Inferior parietal cortex (tissue), 1 donor: Measurements from ENCODE around the gene PADI6.
"Not testable (repeated sequence)": the region's sequence is repeated elsewhere in the genome, so short reads cannot be mapped to it uniquely, and the experiment has no call there.

ENCODE experiments used
- DNase-seq: peaks from one replicate; pipeline ENCODE4 v3.0.0-alpha.2; 2016; ENCODE audit errors: extremely low spot score

Gene PADI6

DNA sequence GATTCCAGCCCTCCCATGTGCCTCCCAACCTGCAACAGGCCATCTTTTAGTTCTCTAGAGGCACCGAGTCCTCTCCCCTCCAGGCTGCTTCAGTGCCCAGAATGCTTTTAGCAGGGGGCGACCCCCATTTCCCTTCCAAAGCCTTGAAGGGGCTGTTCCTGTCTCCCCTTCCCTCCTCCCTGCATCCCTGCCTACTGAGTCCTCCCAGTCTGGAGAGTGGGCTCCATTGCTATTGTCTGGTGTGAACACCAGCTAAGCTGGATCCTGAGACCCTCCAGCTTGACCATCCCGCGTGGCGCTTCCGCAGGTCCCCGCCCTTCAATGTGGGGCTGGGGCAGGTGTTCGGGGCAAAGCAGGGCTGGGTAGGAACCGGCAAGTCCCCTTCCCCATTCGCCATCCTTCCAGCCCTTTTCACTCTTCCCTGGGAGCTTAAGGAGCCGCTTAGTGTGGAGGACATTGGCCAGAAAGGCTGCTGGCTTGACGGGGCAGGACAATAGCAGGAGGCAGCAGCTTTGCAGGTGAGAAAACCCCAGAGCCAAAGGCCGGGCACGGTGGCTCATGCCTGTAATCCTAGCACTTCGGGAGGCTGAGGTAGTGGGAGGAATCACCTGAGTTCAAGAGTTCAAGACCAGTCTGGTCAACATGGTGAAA, 32.2 kb downstream of the PADI6 start:
- no peak for DNase-seq

DNA sequence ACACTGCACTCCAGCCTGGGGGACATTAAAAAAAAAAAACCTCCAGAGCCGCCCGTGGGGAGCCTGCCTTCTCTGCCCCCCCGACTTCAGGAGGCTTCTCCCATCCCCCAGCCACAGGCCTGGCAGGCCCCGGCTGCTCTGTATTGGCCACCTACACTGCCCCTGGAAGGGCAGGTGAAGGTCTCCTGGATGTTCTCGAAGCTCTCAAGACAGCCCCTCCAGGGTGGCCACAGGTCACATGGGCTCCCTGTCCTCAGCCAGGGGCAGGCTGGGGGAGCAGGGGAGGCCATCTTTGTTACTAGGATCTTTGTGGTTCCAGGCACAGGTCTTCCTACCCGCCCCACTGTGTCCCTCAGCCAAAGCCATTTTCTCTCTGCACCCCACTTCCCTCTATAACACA, 32.8 kb downstream of the PADI6 start:
- no peak for DNase-seq

DNA sequence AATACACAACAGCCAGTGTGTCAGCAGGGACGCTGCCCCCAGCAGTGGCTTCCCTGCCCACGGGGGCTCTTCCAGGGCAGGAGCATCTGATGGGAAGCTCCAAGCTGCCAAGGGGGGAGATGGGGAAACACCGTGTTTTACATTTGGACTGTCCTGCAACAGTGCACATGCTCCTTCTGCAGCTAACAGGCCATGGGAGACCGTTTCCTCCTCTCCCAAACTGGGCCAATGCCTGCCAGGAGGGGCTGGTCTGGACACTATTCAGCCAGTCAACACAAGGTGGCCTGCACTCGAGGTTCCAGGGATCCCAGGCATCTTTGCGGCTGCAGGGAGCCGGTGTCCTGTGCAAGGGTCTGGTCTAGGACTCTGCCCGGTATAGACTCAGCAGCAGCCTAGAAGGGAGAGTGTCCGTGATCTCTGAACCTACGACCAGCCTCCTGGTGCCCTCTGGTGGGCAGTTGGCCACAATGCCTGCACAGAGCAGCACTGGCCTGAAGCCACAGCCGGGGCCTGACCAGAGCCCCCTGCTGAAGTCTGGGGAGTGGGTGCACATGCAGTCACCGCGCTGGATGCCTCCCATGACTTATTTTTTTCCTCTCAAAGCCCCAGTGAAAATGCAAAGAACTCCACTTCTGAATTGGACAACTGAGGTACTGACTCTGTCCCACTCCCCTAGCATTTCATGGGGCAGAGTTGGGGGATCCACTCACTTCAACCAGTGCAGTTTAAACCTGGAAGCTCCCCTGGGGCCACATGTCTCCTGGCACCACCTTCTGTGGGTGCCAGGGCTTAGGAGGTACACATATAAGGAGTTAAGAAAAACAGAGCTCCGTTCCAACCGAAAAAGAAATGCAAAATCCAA, 34.1 kb downstream of the PADI6 start:
- DNase-seq: peak; percentile 58

DNA sequence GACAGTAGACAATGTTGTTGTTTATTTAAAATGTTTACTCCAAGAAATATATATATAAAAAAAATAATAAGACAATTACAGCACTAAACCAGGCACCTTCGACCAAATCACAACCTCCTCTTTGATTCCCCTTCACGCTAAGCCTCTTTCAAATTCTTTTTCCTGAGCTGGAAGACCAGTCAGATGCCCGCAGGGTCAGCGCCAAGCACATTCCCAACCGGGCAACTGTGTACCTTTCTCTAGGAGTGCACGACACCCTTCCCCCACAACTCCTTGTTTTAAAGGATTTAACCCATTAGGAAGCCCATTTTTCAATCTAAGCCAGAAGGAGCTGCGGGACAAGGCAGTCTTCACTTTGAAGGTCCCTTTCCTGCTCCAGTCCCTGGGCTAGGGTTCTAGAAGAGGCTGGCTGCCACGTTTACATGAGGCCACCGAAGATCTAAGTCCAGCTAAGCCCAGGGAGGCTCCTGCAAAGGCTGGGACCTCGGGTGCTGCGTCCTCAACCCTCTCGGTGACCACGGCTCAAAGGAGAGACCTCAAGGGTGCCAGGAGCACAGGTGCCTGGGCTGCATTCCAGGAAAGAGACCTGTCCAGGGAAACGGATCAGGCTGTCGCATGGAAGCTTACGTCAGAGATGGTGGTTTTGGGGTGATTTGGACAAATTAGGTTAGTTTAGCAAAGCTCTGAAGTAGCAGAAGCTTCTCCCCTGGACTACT, 34.9 kb downstream of the PADI6 start:
- DNase-seq: not testable (repeated sequence)

DNA sequence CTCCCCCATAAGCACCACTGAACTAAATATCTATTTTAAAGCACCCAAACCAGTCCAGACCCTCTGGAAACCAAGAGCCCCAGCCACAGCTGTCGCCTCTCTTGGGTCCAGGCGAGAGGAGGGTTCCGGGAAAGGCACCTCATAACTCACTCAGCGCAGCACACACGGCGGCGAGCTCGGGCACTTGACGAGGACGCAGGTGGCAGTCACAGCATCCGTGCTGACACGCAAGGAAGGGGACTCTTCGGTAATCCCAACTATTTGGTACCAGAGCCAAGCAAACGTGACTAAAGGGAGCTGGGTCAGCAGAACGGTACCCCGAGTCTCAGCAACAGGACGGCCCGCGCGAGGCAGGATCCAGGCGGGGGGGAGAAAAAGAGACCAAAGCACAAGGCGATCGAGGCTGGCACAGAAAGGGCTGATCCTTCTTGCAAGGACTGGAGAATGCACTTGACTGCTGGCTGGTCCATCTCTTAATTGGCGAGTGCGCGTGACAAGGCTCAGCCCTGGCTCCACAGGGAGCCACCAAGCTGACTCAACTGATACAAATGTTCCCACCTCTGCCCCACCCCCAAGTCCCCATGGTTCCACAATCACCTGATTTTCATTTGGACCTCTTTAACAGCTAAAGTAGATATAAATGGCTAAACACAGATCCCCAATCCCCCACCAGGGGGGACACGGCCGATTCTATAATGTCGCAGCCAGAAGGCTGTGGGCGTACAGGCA, 36.0 kb downstream of the PADI6 start:
- not testable (repeated sequence) for DNase-seq

DNA sequence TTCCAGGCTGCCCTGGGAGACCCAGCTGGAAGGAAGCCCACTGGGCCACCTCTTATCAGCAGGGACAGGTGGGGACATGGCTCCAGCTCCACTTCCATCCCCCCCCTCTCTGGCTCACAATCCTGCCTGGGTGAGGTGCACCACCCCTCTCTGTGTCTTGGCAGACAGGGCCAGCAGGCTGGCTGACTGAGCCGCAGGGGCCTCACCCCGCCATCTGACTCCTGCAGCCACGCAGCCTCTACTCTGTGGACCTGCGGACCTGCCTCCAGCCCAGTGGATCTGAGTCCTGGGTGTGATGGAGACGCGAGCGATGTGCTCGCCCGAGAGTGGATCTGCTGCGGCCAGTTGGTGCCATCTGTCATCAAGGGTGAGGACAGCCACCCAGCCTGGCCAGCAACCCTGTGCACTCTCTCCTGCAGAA, 37.4 kb downstream of the PADI6 start:
- no peak for DNase-seq

DNA sequence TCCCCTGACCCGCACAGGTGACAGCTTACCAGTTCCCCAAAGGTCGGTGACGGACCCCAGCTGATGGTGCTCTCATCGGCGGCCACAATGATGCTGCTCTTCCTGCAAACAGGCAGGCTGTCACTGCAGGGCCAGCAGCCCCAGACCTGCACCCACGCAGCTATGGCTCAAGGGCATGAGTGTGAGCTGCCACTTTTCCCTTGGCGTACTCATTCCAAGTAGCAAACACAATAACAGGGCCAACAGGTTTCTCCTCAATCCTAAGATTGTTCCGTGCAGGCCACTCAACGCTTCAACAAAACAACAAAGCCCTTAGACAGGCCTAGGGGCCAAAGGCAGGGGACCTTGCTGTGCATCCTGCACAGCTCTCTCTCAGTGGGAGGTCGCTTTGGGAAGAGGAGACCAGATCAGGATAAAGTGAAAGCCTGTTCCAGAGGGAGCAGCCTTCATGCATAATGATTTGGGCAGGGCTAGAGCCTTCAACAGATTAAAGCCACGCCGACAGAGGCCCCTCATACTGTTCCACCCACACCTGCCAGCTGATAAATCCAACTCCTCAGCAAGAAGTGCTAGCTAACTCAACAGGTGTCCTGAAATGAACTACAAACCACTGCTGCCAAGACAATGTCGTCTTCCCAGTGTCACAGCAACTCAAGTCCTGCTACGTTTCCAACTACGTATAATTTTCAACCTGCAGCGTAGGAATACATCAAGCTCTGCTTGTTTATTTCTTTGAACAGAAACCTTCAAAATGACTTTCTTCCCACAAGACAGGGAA, 40.3 kb downstream of the PADI6 start:
- no peak for DNase-seq

DNA sequence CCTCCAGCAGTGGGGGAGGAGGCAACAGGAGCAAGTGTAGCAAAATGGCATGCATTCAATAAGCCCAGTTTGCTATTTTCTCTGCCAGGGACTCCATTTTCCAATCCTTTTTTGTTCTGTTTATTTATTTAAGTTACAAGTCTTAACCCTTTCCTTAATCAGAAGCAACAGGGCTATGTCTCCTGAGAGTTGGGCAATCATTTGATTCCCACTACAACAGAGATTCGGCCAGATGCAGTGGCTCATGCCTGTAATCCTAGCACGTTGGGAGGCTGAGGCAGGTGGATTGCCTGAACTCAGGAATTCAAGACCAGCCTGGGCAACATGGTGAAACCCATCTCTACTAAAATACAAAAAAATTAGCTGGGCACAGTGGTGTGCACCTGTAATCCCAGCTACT, 42.0 kb downstream of the PADI6 start:
- DNase-seq: no peak

DNA sequence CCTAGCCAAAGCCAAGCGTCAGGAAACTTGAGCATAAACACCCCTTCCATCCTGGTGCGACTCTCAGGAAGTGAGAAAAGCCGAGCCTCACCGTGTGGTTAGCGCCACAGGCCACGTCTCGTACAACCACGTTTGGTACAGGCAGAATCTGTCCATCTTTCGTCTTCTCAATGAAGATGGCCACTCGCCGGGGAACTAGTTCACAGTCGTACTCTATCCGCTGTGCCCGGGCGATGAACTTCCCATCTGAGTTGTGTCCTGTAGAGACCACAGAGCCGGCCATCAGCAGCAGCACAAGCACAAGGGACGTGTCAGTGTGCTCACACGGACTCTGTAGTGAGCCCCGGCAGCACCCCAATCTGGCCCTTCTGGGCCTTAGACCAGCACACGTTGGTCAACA, 44.4 kb downstream of the PADI6 start:
- no peak for DNase-seq

DNA sequence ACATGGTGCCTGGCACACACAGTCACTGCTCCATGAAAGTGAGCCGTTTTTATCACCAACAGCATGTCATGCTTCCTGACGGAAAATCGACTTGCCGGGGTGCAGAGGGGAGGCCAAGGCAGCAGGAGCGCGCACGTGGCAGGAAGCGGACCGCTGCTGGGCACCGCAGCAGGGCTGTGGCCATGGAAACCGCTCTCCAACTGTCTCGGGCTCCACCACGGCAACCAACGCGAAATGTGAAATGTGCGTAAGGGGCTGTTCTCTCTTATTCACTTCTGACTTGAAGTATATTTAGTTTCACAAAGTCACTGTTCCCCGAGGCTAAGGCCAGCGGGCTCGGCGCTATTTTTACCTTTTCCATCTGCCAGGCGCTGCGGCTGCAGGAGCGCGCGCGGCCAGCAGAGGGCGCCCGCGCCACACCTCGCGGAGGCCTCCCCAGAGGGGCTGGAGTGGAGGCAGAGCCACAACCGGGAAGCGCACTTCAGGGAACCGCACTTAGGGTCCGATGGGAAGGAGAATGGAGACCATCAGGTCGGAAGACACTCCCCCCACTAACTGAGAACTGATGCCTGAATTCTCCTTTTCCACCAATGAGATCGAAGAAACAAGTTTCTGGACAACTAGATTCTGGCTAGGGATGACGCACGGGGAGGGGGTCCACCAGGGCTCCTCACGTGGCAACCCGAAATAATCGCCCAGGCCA, 47.8 kb downstream of the PADI6 start:
- peak; percentile 76 for DNase-seq

DNA sequence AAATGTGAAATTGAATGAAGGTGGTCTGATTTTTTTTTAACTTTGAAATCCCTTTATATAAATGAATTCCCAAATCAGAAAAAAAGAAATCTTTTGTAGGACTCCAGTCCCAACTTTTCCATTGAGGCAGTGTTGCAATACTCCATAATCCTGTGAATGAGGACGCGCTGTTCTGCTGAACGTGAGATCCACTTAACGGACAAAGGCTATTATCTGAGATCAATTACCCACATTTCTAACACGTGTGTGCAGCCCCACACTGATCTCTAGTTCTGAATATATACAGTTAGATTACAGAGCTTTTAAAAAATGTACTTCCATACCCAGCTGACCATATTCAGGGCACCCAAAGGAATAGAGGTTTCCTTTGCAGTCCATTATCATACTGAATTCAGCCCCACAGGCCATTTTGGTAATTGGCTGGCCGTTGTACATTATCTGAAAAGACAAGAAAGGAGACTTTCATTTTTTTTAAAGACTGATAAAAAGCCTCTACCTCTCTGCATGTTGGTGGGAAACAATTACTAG, 48.5 kb downstream of the PADI6 start:
- no peak for DNase-seq

DNA sequence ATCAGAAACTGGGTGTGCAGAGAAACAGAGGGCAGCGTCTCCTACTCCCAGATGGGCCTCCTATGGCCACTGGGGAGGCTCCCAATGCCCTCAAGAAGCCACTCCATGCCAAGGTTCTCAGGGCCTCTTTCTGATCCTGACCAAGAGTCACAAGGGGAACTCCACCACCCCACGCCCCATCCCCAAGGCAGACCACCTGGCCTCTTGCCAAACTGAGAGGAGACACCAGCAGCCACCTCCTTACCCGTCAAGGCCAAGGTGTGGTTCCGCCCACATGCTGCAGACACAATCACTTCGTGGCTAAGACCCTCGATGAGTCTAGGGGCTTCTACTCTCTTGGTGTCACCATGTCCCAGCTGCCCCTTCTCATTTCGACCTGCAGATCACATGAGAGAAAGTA, 50.5 kb downstream of the PADI6 start:
- DNase-seq: no peak

DNA sequence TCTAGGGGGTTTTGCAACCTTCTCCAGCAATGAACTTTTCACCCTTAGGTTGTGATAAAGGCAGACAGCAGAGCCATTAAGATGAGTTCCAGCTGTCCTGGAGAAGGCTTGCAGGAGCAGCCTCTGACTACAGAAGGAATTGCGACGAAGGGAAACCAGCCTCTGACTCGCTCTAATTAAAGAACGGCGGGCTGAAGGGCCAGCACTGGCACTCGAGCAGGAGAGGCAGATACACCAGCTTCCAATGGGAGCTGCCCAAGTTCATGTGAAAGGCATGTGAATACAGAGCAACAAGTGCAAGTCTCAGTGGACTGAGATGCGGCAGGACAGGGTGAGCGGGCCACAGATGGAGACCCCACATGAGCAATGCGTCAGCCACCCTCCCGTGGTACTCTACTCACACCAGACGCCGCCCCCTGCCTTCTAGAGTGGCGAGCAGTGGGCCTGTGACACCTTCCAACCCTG, 51.8 kb downstream of the PADI6 start:
- DNase-seq: no peak

DNA sequence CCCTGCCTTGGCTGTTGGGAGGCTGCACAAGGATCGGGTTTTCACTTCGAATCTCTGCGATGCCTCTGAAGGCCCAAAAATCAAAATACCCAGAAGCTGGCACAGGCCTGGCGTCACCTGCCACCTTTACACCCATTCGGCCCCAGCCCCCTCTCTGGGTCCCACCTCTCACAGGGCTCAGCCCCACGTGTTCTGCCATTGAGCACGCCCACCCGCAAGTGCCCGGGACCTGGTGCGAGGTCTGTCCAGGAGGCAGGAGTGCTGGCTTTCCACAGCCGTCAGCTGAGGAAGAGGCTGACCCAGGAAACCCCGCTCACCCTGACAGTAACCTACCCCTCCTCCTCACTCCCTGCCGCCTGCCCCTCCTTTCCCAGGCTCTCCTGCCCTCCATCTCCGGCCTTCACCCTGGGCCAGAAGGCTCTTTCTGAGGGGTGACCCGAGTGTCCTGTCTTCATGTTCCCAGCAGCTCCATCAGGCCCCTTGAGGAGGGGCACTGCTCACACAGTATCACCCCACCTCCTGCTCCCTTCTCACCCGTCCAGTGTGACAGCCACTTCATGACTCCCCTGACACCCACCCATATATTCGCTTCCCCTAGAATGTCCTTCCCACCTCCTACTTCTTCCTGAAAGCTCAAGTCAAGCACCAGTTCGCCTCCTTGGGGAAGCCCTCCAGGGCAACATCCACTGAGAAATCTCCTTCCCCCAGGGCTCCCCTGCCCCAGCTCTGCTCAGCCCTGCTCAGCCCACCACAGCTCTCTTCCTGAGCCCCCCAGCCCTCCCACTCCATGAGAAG, 54.0 kb downstream of the PADI6 start:
- no peak for DNase-seq

DNA sequence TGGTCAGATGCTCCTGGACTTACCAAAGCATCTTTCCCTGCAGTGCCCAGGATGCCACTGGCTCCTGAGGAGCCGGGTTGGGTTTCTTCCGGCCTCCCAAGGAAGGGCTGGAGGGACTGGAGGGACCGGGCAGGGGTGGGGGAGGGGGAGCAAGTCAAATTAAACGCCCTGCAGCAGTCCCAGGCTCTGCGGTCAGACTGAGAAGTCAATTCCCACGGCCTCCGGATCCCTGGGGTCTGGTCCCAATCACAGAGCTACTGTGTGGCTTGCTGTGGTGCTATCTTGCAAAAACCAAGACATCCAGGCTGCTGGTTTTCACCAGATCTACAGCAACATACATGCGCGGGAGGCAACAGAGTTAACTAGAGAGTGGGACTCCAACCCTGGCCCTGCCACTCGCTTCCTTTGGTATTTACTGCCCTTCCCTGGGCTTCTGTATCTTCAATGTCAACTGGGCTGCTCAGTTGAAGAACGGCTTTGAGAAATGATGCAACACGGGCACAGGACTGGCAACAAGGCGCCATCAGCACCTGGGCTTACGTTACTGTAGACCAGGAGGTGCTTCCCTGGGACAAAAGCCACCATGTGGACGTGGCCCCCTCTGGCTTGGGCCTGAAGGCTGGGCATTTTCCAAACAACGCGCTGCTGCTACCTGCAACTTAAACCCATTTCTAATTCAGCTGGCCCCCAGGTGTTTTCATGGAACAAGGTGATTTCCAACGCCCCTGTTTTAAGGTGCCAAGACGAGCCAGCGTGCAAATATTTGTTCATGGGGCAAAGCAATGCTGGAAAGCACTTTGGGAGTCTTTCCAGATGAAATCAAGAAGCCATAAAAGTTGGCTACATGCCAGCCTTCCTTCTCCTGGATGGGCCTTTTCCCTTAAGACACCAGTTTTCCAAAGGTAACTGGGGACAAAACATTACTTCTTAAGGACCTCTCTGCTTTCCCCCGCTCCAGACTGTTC, 56.0 kb downstream of the PADI6 start:
- DNase-seq: no peak

DNA sequence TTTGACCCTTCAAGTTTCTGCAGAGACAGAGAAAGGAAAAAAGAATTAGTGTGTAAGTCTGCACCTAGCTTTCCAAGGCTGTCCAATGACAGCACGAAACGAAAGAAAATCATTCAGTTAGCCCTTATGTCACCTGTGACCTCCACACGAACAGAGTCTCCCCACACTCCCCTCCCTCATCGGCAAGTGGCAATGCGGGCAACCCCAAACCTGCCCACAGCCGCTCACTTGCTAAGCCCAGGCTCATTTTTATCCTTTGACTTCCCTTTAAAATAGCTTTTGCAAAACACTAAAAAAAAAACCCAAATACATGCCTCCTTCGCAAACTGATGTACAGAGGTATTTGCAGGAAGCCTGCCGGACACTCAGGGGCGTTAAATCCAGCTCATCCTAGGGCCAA, 57.2 kb downstream of the PADI6 start:
- no peak for DNase-seq

DNA sequence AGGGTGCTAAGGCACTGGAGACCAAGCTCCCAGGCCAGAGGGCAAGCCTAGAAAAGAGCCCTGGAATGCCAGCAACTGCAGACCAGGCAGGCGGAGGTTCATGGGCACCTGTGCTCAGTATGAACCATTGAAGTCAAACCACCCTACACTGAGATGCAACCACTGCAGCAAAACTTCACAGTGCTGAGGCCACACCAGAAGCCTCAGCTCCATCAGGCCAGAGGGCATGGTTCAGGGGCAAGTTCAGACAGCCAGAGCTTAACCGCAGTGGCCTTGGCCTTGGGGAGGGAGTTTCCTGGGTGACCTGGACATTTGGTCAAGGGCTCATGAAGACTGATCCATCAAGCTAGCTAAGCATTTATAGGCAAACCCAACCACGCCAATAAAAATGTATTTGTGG, 60.4 kb downstream of the PADI6 start:
- no peak for DNase-seq

DNA sequence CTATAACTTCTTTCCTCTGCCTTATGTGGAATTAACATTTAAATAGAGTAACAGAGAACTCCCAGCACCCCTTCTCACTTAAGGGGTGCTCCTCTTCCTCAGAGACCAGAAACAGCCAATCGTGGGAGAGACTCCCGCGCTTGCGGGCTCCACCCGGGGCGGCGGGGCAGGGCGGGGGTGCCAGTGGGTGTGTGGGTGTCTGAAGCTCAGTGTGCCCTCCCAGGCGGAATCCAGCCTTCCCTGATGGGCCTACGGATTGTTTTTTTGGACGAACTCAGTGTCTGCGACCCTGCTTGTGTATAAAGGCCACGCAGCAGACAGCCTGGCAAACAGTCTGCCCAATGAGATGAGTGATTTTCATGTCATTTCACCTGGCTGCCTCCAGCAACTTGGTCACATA, 61.3 kb downstream of the PADI6 start:
- no peak for DNase-seq
